Ramos (cell line): ENCODE data around the gene DDR1.

Experiments
- in situ Hi-C: fragments of 300-500 bp; cut with MboI; formaldehyde crosslinking; loops from one replicate; pipeline ENCODE4 v1.14.3; 2022; ENCODE audit warnings: low sequenced_read_pairs; ENCODE audit not compliant: unreplicated experiment

DDR1 gene

DNA sequence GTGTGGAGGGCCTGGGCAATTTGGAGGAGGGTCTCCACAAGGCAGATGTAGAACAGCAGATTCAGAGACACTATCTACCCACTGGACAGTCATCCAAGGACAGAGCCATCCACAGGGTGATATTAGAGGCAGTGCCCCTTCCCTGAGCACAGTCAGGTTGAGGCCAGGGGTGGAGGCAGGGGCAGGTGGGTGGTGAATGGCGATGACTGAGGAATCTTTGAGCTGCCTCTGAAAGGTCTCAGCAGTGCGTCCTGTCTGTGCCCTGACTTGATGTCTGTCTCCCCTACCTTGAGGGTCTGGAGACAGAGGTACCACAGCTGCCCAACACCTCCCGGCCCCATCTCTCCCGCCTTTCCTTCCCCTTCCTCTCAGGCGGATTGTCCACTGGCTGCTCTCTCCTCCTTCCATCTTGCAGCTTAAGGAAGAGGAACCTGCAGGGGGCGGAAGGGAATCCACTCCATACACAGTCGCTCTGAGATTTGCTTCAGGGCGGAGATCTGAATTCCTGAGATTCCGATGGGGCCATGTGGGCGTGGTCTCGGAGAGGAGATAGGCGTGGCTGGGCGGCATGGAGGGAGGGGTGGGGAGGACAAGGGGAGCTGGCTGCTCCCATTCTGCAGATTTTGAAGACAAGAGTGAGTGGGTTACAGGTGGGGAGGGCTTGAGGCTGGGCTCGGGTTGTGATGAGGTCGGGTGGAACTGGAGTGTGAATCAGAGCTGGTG is 58.2 kb downstream of the DDR1 start:
- in situ Hi-C loops = no loop called here

DNA sequence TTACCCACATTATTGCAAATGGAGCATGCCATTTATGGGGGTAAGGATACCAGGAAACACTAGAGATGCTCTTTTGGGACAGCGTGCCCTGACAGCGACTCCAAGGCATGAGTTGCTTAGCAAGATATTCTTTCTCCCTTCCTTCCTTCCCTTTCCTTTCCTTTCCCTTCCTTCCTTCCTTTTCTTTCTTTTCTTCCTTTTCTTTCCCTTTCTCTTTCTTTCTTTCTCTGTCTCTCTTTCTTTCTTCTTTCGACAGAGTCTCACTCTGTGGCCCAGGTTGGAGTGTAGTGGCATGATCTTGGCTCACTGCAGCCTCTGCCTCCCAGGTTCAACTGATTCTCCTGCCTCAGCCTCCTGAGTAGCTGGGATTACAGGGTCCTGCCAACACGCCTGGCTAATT is 59.7 kb downstream of the DDR1 start:
- in situ Hi-C loops = no loop called here

DNA sequence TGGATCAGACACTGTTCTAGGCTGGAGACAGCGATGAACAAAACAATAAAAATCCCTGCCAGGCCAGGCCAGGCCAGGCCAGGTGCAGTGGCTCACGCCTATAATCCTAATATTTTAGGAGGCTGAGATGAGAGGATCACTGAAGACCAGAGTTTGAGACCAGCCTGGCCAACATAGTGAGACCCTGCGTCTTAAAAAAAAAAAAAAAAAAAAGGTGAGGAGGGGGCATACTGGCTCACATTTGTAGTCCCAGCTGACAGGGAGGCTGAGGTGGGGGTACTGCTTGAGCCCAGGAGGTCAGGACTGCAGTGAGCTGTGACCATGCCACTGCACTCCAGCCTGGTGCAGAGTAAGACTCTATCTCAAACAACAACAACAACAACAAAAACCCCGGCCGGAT is 61.0 kb downstream of the DDR1 start:
- in situ Hi-C loops = no loop called here

DNA sequence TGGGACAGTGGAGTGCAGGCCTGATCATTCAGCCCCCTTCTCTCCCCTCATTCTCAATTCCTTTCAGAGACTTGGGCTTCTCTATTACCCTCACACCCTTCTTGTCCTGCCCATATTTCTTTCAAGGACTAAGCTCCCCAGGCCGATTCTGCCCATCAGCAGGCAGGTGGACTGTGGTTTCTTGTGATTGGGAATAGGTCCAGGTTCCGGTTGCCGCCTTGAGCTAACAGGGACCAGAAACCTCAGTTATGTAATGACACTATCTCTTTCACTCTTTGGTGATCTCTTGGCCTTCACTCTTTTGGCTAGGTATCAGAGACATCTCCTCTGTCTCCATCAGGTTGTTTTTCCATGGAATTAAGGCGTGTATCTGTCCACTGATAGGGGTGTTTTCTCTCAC is 62.9 kb downstream of the DDR1 start:
- in situ Hi-C loops = no loop called here

DNA sequence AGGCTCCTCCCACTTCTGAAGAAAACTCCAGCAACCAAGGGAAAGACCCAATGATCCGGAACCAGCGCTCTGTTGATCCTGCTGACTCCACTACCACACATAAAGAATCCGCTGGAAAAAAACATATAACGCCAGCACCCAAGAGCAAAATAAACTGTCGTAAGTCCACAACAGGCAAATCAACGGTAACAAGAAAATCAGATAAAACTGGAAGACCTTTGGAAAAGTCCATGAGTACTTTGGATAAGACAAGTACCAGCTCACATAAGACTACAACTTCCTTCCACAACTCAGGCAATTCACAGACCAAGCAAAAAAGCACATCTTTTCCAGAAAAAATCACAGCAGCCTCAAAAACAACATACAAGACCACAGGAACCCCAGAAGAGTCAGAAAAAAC is 64.5 kb downstream of the DDR1 start:
- in situ Hi-C loops = no loop called here
